Mammary epithelial cell (primary cell): Measurements from ENCODE around the gene RGP1.

Experiments
- EZH2 ChIP-seq: IDR thresholded peaks from 2 replicates; pipeline ENCODE4 v1.6.1; 2012; ENCODE audit warnings: low read length, inconsistent platforms, borderline replicate concordance
- TF ChIP-seq, protein P1 (sequence below), 2 donors: IDR thresholded peaks in 1 of 2; conservative IDR thresholded peaks in 1 of 2; 2 replicates each; pipeline ENCODE4 v1.5.1; 2011 to 2012; ENCODE audit warnings: inconsistent platforms in 2 of 2, low read length in 2 of 2, mild to moderate bottlenecking in 2 of 2, control low read depth in 1 of 2, low read depth in 1 of 2; ENCODE audit not compliant: insufficient read depth in 1 of 2; ENCODE audit errors: extremely low read depth in 1 of 2

DNA sequence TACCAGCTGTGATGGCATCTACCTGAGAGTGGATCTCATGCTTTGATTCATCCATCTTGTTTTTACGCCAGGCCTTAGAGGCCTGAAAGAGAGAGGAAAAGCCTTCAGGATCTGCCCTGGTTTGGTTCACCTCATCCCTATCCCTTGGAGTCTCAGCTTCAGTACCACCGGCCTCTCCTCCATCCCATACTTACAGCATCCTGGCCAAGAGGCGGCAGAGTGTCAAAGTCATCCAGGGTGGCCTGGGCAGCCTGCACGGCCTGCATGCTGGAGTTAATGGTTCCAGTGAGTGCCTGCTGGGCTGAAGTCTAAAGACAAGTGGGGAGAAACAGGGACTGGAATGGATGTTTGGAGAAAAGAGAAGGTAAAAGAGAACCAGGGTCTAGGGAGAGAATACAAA lies 29.5 kb upstream of the RGP1 start:
- TF ChIP-seq, protein P1, sequence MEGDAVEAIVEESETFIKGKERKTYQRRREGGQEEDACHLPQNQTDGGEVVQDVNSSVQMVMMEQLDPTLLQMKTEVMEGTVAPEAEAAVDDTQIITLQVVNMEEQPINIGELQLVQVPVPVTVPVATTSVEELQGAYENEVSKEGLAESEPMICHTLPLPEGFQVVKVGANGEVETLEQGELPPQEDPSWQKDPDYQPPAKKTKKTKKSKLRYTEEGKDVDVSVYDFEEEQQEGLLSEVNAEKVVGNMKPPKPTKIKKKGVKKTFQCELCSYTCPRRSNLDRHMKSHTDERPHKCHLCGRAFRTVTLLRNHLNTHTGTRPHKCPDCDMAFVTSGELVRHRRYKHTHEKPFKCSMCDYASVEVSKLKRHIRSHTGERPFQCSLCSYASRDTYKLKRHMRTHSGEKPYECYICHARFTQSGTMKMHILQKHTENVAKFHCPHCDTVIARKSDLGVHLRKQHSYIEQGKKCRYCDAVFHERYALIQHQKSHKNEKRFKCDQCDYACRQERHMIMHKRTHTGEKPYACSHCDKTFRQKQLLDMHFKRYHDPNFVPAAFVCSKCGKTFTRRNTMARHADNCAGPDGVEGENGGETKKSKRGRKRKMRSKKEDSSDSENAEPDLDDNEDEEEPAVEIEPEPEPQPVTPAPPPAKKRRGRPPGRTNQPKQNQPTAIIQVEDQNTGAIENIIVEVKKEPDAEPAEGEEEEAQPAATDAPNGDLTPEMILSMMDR (conservative IDR thresholded peaks at IDR 0.05 in 1 of 2, IDR thresholded peaks at IDR 0.05 in 1 of 2; ENCODE audit: extremely low read depth in 1 of 2, insufficient read depth in 1 of 2, low read depth in 1 of 2, low read length in 2 of 2) = no peak
- no peak for TF ChIP-seq EZH2
